Stimulated activated naive CD8-positive, alpha-beta T cell treated with anti-CD3 and anti-CD28 coated beads, Interleukin-15, Interleukin-2, amounts not matched to agents 100 U/mL and 50 U/mL, for 24 hours (primary cell): ENCODE measurements around the gene TAS2R1.

Experiments
- ATAC-seq: fragments of 150-1000 bp; cut with Tn5 transposase; one replicate; pipeline ENCODE4 v1.10.0; 2021
- DNase-seq: peaks from one replicate; pipeline ENCODE4 v3.0.0; 2021

The TAS2R1 gene

GRCh38 chr5:9588254-9588653 is 41.9 kb downstream of the TAS2R1 start:
- ATAC-seq (no peak), DNase-seq (no peak)

GRCh38 chr5:9587135-9587534 is 43.0 kb downstream of the TAS2R1 start:
- DNase-seq (no peak), ATAC-seq (no peak)

GRCh38 chr5:9582406-9582805 is 47.7 kb downstream of the TAS2R1 start:
- no peak for ATAC-seq
- DNase-seq = no peak
